ENCODE measurements around the gene GDI1. TPM values are rescaled to one million over a fixed set of nuclear protein-coding genes. Genes with fewer than 3 reads are reported as not detected.

GDI1 gene
- total RNA-seq, 2 donors from 2014 or later: 63.0 to 83.0 TPM

GRCh38 chrX:154470914-154471568 is 34.1 kb downstream of the GDI1 start:
- no peak overlapping the region for H3K4me3 ChIP-seq
- H3K27ac ChIP-seq: no peak overlapping the region
- H3K27me3 ChIP-seq: no peaks in the 10 kb centered on the region
- H3K9ac ChIP-seq (ENCODE audit: low read depth in 2 of 2, low read length in 2 of 2): no peak overlapping the region
- intact Hi-C loops (cut with DNase I): no loop called here
- no peaks in the 10 kb centered on the region for H3K36me3 ChIP-seq
- DNase-seq: no peak
- no peaks in the 10 kb centered on the region for H3K4me1 ChIP-seq
- no peak for TF ChIP-seq CTCF (IDR thresholded peaks at IDR 0.05)
- no peaks in the 10 kb centered on the region for H3K9me3 ChIP-seq

GRCh38 chrX:154471839-154472684 is 35.1 kb downstream of the GDI1 start:
- Histone ChIP-seq H3K27me3 (no peaks in the 10 kb centered on the region), H3K4me3 (no peak overlapping the region), H3K27ac (no peak overlapping the region), H3K4me1 (no peaks in the 10 kb centered on the region), H3K36me3 (no peaks in the 10 kb centered on the region), H3K9ac (ENCODE audit: low read depth in 2 of 2, low read length in 2 of 2) (no peak overlapping the region), H3K9me3 (no peaks in the 10 kb centered on the region)
- no peak for TF ChIP-seq CTCF (IDR thresholded peaks at IDR 0.05)
- intact Hi-C loops (cut with DNase I): no loop called here
- DNase-seq: no peak

GRCh38 chrX:154472685-154473632 is 36.0 kb downstream of the GDI1 start:
- H3K9me3 ChIP-seq: no peaks in the 10 kb centered on the region
- H3K27me3 ChIP-seq: no peaks in the 10 kb centered on the region
- no peak overlapping the region for H3K4me3 ChIP-seq
- H3K4me1 ChIP-seq: no peaks in the 10 kb centered on the region
- H3K27ac ChIP-seq: no peak overlapping the region
- H3K9ac ChIP-seq (ENCODE audit: low read depth in 2 of 2, low read length in 2 of 2): no peak overlapping the region
- DNase-seq: no peak
- intact Hi-C loops (cut with DNase I): no loop called here
- TF ChIP-seq CTCF (IDR thresholded peaks at IDR 0.05): no peak
- H3K36me3 ChIP-seq: no peaks in the 10 kb centered on the region

GRCh38 chrX:154473683-154474082 is 36.7 kb downstream of the GDI1 start:
- Histone ChIP-seq H3K9me3 (no peaks in the 10 kb centered on the region), H3K27me3 (no peaks in the 10 kb centered on the region), H3K27ac (no peak overlapping the region), H3K36me3 (no peaks in the 10 kb centered on the region), H3K4me3 (no peak overlapping the region), H3K4me1 (no peaks in the 10 kb centered on the region), H3K9ac (ENCODE audit: low read depth in 2 of 2, low read length in 2 of 2) (no peak overlapping the region)
- intact Hi-C loops (cut with DNase I): no loop called here
- DNase-seq: no peak
- TF ChIP-seq CTCF (IDR thresholded peaks at IDR 0.05): no peak

- H3K4me3 ChIP-seq: no peak overlapping the region
- intact Hi-C loops (cut with DNase I): no loop called here
- H3K36me3 ChIP-seq: no peaks in the 10 kb centered on the region
- no peaks in the 10 kb centered on the region for H3K27me3 ChIP-seq
- no peak overlapping the region for H3K9ac ChIP-seq (ENCODE audit: low read depth in 2 of 2, low read length in 2 of 2)
- no peaks in the 10 kb centered on the region for H3K9me3 ChIP-seq
- no peaks in the 10 kb centered on the region for H3K4me1 ChIP-seq
- TF ChIP-seq CTCF (IDR thresholded peaks at IDR 0.05): no peak
- no peak overlapping the region for H3K27ac ChIP-seq
- no peak for DNase-seq
These were observed 39.9 kb downstream of the GDI1 start for GRCh38 chrX:154476821-154477220.
